ENCODE data around the gene THAP3.
"Not testable (repeated sequence)": the region's sequence is repeated elsewhere in the genome, so short reads cannot be mapped to it uniquely, and the experiment has no call there.

The THAP3 gene

GRCh38 chr1:6638226-6638625 is 13.6 kb downstream of the THAP3 start:
- H3K36me3 ChIP-seq (ENCODE audit: insufficient read depth, low read length), result peaks cover 90% of the 10 kb centered on the region
- H4K20me1 ChIP-seq (ENCODE audit: insufficient read depth, low read length), result peaks cover 1% of the 10 kb centered on the region; the same call in 1 of the 2 replicates
- DNase-seq (no peak), ATAC-seq (ENCODE audit: insufficient read depth, low read depth) (no peak)
- H3K79me2 ChIP-seq (ENCODE audit: insufficient read depth, low read length), result no peaks in the 10 kb centered on the region
- no peak overlapping the region for H3K27ac ChIP-seq (ENCODE audit: low read length)
- H3K9me3 ChIP-seq (ENCODE audit: insufficient read depth, low read length, severe bottlenecking), result no peaks in the 10 kb centered on the region
- H2AFZ ChIP-seq (ENCODE audit: low read depth, low read length), result no peak overlapping the region
- no peak overlapping the region for H3K4me2 ChIP-seq (ENCODE audit: insufficient read depth, low read length)
- no peak overlapping the region for H3K9ac ChIP-seq (ENCODE audit: low read depth, low read length)
- TF ChIP-seq CTCF (IDR thresholded peaks at IDR 0.05; ENCODE audit: borderline replicate concordance, extremely low read depth, low read length, poor library complexity, severe bottlenecking) (no peak), EZH2 (IDR thresholded peaks at IDR 0.05; ENCODE audit: borderline replicate concordance, low read depth, low read length, severe bottlenecking) (no peak)
- no peak overlapping the region for H3K4me3 ChIP-seq (ENCODE audit: low read depth in 1 of 2, low read length in 2 of 2)
- H3K27me3 ChIP-seq (ENCODE audit: insufficient read depth, low read length, poor library complexity), result no peaks in the 10 kb centered on the region
- no peaks in the 10 kb centered on the region for H3K4me1 ChIP-seq (ENCODE audit: insufficient read depth, low read length)

GRCh38 chr1:6640867-6641266 is 16.2 kb downstream of the THAP3 start:
- DNase-seq, result not testable (repeated sequence)
- H3K36me3 ChIP-seq (ENCODE audit: insufficient read depth, low read length), result peaks cover 90% of the 10 kb centered on the region

GRCh38 chr1:6645018-6645417 is 20.4 kb downstream of the THAP3 start:
- H2AFZ ChIP-seq (ENCODE audit: low read depth, low read length), result no peak overlapping the region
- H3K9ac ChIP-seq (ENCODE audit: low read depth, low read length), result no peak overlapping the region
- H3K27me3 ChIP-seq (ENCODE audit: insufficient read depth, low read length, poor library complexity), result no peaks in the 10 kb centered on the region
- H4K20me1 ChIP-seq (ENCODE audit: insufficient read depth, low read length), result no peaks in the 10 kb centered on the region
- ATAC-seq (ENCODE audit: insufficient read depth, low read depth) (no peak), DNase-seq (no peak)
- no peaks in the 10 kb centered on the region for H3K9me3 ChIP-seq (ENCODE audit: insufficient read depth, low read length, severe bottlenecking)
- H3K79me2 ChIP-seq (ENCODE audit: insufficient read depth, low read length), result no peaks in the 10 kb centered on the region
- no peak for TF ChIP-seq EZH2 (IDR thresholded peaks at IDR 0.05; ENCODE audit: borderline replicate concordance, low read depth, low read length, severe bottlenecking)
- TF ChIP-seq CTCF (IDR thresholded peaks at IDR 0.05; ENCODE audit: borderline replicate concordance, extremely low read depth, low read length, poor library complexity, severe bottlenecking), result no peak
- no peaks in the 10 kb centered on the region for H3K4me1 ChIP-seq (ENCODE audit: insufficient read depth, low read length)
- H3K36me3 ChIP-seq (ENCODE audit: insufficient read depth, low read length), result peaks cover 68% of the 10 kb centered on the region
- no peak overlapping the region for H3K27ac ChIP-seq (ENCODE audit: low read length)
- H3K4me2 ChIP-seq (ENCODE audit: insufficient read depth, low read length), result no peak overlapping the region
- H3K4me3 ChIP-seq (ENCODE audit: low read depth in 1 of 2, low read length in 2 of 2), result no peak overlapping the region

More at GRCh38 chr1:6640867-6641266, 16.2 kb downstream of the THAP3 start:
- not testable (repeated sequence) for H3K27ac ChIP-seq (ENCODE audit: low read length); H4K20me1 ChIP-seq (ENCODE audit: insufficient read depth, low read length); H3K9ac ChIP-seq (ENCODE audit: low read depth, low read length); H3K27me3 ChIP-seq (ENCODE audit: insufficient read depth, low read length, poor library complexity); ATAC-seq (ENCODE audit: insufficient read depth, low read depth); H3K9me3 ChIP-seq (ENCODE audit: insufficient read depth, low read length, severe bottlenecking); H3K4me1 ChIP-seq (ENCODE audit: insufficient read depth, low read length); H3K4me3 ChIP-seq (ENCODE audit: low read depth in 1 of 2, low read length in 2 of 2); H3K4me2 ChIP-seq (ENCODE audit: insufficient read depth, low read length); H2AFZ ChIP-seq (ENCODE audit: low read depth, low read length); H3K79me2 ChIP-seq (ENCODE audit: insufficient read depth, low read length)

GRCh38 chr1:6646499-6647148 is 22.0 kb downstream of the THAP3 start:
- peak; percentile 32 for DNase-seq
- Histone ChIP-seq H4K20me1 (ENCODE audit: insufficient read depth, low read length) (no peaks in the 10 kb centered on the region), H3K79me2 (ENCODE audit: insufficient read depth, low read length) (no peaks in the 10 kb centered on the region), H2AFZ (ENCODE audit: low read depth, low read length) (no peak overlapping the region), H3K27ac (ENCODE audit: low read length) (no peak overlapping the region), H3K4me1 (ENCODE audit: insufficient read depth, low read length) (no peaks in the 10 kb centered on the region), H3K9ac (ENCODE audit: low read depth, low read length) (no peak overlapping the region), H3K36me3 (ENCODE audit: insufficient read depth, low read length) (peaks cover 67% of the 10 kb centered on the region), H3K4me2 (ENCODE audit: insufficient read depth, low read length) (no peak overlapping the region), H3K9me3 (ENCODE audit: insufficient read depth, low read length, severe bottlenecking) (no peaks in the 10 kb centered on the region), H3K27me3 (ENCODE audit: insufficient read depth, low read length, poor library complexity) (no peaks in the 10 kb centered on the region), H3K4me3 (ENCODE audit: low read depth in 1 of 2, low read length in 2 of 2) (no peak overlapping the region)
- peak; percentile 60 for TF ChIP-seq CTCF (IDR thresholded peaks at IDR 0.05; ENCODE audit: borderline replicate concordance, extremely low read depth, low read length, poor library complexity, severe bottlenecking)
- no peak for TF ChIP-seq EZH2 (IDR thresholded peaks at IDR 0.05; ENCODE audit: borderline replicate concordance, low read depth, low read length, severe bottlenecking)
- peak; percentile 45; the same call in 1 of the 3 replicates for ATAC-seq (ENCODE audit: insufficient read depth, low read depth)

All from DND-41 (cell line).